22Rv1 (cell line): ENCODE measurements around the gene CCL17.

Source experiments
- ZFX ChIP-seq: fragments of 450-650 bp; IDR thresholded peaks from 2 replicates; pipeline ENCODE4 v1.6.1; 2017; ENCODE audit warnings: antibody characterized with exemption, borderline replicate concordance
- TF ChIP-seq, protein P1 (sequence below): fragments of 450-650 bp; IDR thresholded peaks from 2 replicates; pipeline ENCODE4 v1.5.1; 2017; ENCODE audit warnings: mild to moderate bottlenecking

DNA sequence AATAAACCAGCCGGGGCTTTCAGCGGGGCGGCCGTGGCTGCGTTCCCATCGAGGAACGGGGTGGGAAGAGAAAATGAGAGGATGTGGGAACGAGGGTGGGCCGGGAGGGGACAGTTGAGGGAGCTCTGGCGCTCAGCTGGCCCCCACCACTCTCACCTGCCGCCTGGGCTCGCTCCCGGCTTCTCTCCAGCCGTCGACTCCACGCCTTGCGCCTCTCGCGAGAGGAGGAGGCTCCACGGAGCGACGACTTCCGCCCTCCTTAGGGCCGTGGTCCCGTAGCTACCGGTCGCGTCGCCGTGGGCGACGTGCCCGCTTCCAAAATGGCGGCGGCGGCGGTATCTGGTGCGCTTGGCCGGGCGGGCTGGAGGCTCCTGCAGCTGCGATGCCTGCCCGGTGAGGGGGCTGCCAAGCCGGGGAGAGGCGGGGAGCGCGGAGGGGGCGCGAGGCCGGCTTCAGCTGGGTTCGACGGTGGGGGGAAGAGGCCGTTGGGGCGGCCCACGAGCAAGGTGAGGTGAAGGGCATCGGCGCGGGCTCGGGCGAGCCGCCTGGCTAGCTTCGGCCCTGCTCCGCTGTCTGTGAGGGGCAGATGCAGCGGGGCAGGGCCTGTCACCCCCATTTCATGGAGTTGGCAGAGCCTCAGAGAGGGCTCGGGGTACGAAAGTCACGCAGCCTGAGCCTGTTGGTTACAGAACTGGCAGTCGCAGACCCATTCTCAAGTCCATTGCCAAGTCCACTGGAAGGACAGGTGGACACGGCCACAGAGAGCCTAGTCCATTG lies 42.8 kb downstream of the CCL17 start, which contains the start of the genes CIAPIN1 and COQ9:
- TF ChIP-seq, protein P1, sequence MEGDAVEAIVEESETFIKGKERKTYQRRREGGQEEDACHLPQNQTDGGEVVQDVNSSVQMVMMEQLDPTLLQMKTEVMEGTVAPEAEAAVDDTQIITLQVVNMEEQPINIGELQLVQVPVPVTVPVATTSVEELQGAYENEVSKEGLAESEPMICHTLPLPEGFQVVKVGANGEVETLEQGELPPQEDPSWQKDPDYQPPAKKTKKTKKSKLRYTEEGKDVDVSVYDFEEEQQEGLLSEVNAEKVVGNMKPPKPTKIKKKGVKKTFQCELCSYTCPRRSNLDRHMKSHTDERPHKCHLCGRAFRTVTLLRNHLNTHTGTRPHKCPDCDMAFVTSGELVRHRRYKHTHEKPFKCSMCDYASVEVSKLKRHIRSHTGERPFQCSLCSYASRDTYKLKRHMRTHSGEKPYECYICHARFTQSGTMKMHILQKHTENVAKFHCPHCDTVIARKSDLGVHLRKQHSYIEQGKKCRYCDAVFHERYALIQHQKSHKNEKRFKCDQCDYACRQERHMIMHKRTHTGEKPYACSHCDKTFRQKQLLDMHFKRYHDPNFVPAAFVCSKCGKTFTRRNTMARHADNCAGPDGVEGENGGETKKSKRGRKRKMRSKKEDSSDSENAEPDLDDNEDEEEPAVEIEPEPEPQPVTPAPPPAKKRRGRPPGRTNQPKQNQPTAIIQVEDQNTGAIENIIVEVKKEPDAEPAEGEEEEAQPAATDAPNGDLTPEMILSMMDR: no peak
- no peak for TF ChIP-seq ZFX
